Measurements from ENCODE around the gene CNTNAP4. TPM values are rescaled to one million over a fixed set of nuclear protein-coding genes. Genes with fewer than 3 reads are reported as not detected.

Gene CNTNAP4
- total and polyA plus RNA-seq, 2 experiments from 2014 or later = 0.64 to 1.1 TPM

DNA sequence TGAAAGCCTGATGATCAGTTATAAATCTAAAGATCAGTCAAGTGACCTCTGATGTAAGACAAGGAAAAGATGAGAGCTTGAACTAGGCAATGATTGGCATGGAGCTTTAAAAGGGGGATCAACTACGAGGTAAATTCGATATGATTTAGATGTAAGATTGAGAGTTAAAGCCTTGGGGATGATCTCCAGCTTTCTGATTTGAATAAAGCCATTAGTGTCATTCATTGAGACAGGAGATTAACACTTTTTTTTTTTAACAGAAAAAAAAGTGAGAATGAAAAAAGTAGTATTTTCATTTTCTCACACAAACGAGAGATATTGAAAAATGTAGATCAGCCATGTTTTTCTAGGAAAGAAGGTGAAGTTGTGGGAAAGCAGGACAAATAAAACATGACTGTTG is 225.4 kb downstream of the CNTNAP4 start:
- H4K20me1 ChIP-seq (ENCODE audit: insufficient read depth, poor library complexity, severe bottlenecking) = no peaks in the 10 kb centered on the region
- 93% methylated on average over 3 of the region's 3 CpGs for WGBS (ENCODE audit: low lambda C conversion rate, missing lambda C conversion rate)
- H3K27ac ChIP-seq = no peak overlapping the region

DNA sequence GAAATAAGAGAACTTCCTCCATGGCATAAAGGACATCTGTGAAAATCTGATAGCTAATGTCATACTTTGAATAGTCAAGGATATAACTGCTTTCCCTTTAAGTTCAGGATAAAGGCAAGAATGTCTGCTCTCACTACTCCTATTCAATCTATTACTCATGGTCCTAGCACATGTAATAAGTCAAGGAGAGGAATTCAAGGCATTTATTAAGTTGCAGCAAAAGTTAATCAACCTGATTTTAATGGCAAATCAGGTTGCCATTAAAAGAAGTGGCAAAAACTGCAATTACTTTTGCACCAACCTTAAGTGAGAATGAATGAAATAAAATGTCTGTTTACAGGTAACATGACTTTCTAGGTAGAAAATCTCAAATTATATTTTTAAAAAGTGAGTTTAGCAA is 225.9 kb downstream of the CNTNAP4 start:
- Histone ChIP-seq H3K27me3 (no peaks in the 10 kb centered on the region), H3K4me1 (ENCODE audit: insufficient read depth) (no peaks in the 10 kb centered on the region), H4K20me1 (ENCODE audit: insufficient read depth, poor library complexity, severe bottlenecking) (no peaks in the 10 kb centered on the region), H3K9me2 (replicated peaks; ENCODE audit: insufficient read depth) (no peaks in the 10 kb centered on the region), H3K4me3 (no peak overlapping the region), H3K79me2 (no peaks in the 10 kb centered on the region), H2AFZ (no peak overlapping the region), H3K9me3 (ENCODE audit: low read depth) (no peaks in the 10 kb centered on the region), H3K27ac (no peak overlapping the region), H3K4me2 (no peak overlapping the region), H3K36me3 (replicated peaks; ENCODE audit: insufficient read depth, low read depth) (no peaks in the 10 kb centered on the region)
- TF ChIP-seq CTCF (IDR thresholded peaks at IDR 0.05; ENCODE audit: poor library complexity) (no peak), EZH2 (IDR thresholded peaks at IDR 0.05; ENCODE audit: borderline replicate concordance) (no peak), EZH2phosphoT487 (IDR thresholded peaks at IDR 0.05; ENCODE audit: low read depth, severe bottlenecking, unreplicated experiment) (no peak)
- DNase-seq (ENCODE audit: low spot score) = no peak

More for the DNA sequence above, 225.4 kb downstream of the CNTNAP4 start:
- Histone ChIP-seq H3K9me3 (ENCODE audit: low read depth) (no peaks in the 10 kb centered on the region), H3K79me2 (no peaks in the 10 kb centered on the region), H3K9me2 (replicated peaks; ENCODE audit: insufficient read depth) (no peaks in the 10 kb centered on the region), H3K4me1 (ENCODE audit: insufficient read depth) (no peaks in the 10 kb centered on the region), H3K36me3 (replicated peaks; ENCODE audit: insufficient read depth, low read depth) (no peaks in the 10 kb centered on the region), H3K27me3 (no peaks in the 10 kb centered on the region), H3K4me2 (no peak overlapping the region), H2AFZ (no peak overlapping the region), H3K4me3 (no peak overlapping the region)
- no peak for TF ChIP-seq CTCF (IDR thresholded peaks at IDR 0.05; ENCODE audit: poor library complexity)
- no peak for DNase-seq (ENCODE audit: low spot score)

GRCh38 chr16:76511203-76511602 is 234.0 kb downstream of the CNTNAP4 start:
- Histone ChIP-seq H2AFZ (no peak overlapping the region), H3K4me1 (ENCODE audit: insufficient read depth) (no peaks in the 10 kb centered on the region)

More at GRCh38 chr16:76511203-76511602, 234.0 kb downstream of the CNTNAP4 start:
- Histone ChIP-seq H3K27ac (no peak overlapping the region), H4K20me1 (ENCODE audit: insufficient read depth, poor library complexity, severe bottlenecking) (no peaks in the 10 kb centered on the region), H3K79me2 (no peaks in the 10 kb centered on the region), H3K9me3 (ENCODE audit: low read depth) (no peaks in the 10 kb centered on the region), H3K9me2 (replicated peaks; ENCODE audit: insufficient read depth) (no peaks in the 10 kb centered on the region), H3K4me2 (no peak overlapping the region), H3K36me3 (replicated peaks; ENCODE audit: insufficient read depth, low read depth) (no peaks in the 10 kb centered on the region), H3K27me3 (no peaks in the 10 kb centered on the region), H3K4me3 (no peak overlapping the region)
- TF ChIP-seq EZH2 (IDR thresholded peaks at IDR 0.05; ENCODE audit: borderline replicate concordance) = no peak
- no peak for TF ChIP-seq CTCF (IDR thresholded peaks at IDR 0.05; ENCODE audit: poor library complexity)
- TF ChIP-seq EZH2phosphoT487 (IDR thresholded peaks at IDR 0.05; ENCODE audit: low read depth, severe bottlenecking, unreplicated experiment) = no peak
- DNase-seq (ENCODE audit: low spot score) = no peak
- 86% methylated on average over 3 of the region's 3 CpGs for WGBS (ENCODE audit: low lambda C conversion rate, missing lambda C conversion rate)
